Activated CD4-positive, alpha-beta memory T cell treated with anti-CD3 and anti-CD28 coated beads, Interleukin-2, amount 10 ng/mL, durations not matched to agents 7 days and 5 days (primary cell): ENCODE results near the gene COL20A1. TPM values are rescaled to one million over a fixed set of nuclear protein-coding genes. Genes with fewer than 3 reads are reported as not detected.
"Not testable (repeated sequence)": the region's sequence is repeated elsewhere in the genome, so short reads cannot be mapped to it uniquely, and the experiment has no call there.

ENCODE experiments used
- CTCF ChIA-PET: fragments of 350-600 bp; sonication (Branson Sonifier 250); formaldehyde crosslinking; loops from one replicate; lab custom pipeline; 2021; ENCODE audit warnings: antibody characterized with exemption, inconsistent platforms; lab: Charles Lee
- POLR2A ChIA-PET: fragments of 350-600 bp; sonication (Branson Sonifier 250); formaldehyde crosslinking; loops from one replicate; lab custom pipeline; 2021; ENCODE audit warnings: antibody characterized with exemption; lab: Charles Lee
- DNase-seq: peaks from one replicate; pipeline ENCODE4 v3.0.0-alpha.2; 2020
- H3K27ac Mint-ChIP-seq: one replicate; pipeline ENCODE4 v1.8.0; 2021; ENCODE audit warnings: mild to moderate bottlenecking, mixed read lengths
- H3K27me3 Mint-ChIP-seq: one replicate; pipeline ENCODE4 v1.8.0; 2021; ENCODE audit warnings: mixed read lengths
- H3K36me3 Mint-ChIP-seq: one replicate; pipeline ENCODE4 v1.8.0; 2021; ENCODE audit warnings: low read depth, mixed read lengths
- H3K4me1 Mint-ChIP-seq: one replicate; pipeline ENCODE4 v1.8.0; 2021; ENCODE audit warnings: mixed read lengths
- H3K4me3 Mint-ChIP-seq: one replicate; pipeline ENCODE4 v1.8.0; 2021; ENCODE audit warnings: mild to moderate bottlenecking, mixed read lengths
- H3K9me3 Mint-ChIP-seq: one replicate; pipeline ENCODE4 v1.8.0; 2021; ENCODE audit warnings: mixed read lengths
- total RNA-seq, 2 experiments: library from RNA; stranded (reverse); gene quantifications; one replicate each; pipeline ENCODE4 v1.2.3, GENCODE V29; 2021

Gene COL20A1
- total RNA-seq, 2 experiments from 2014 or later = not detected

GRCh38 chr20:63329331-63330083, 36.5 kb downstream of the COL20A1 start:
- no peak overlapping the region for H3K27ac Mint-ChIP-seq

GRCh38 chr20:63330084-63330760, 37.2 kb downstream of the COL20A1 start:
- ChIA-PET CTCF (no interaction called here), POLR2A (no interaction called here)
- Mint-ChIP-seq H3K36me3 (no peaks in the 10 kb centered on the region), H3K4me3 (no peak overlapping the region), H3K27ac (no peak overlapping the region), H3K4me1 (peaks cover 2% of the 10 kb centered on the region), H3K27me3 (no peaks in the 10 kb centered on the region), H3K9me3 (peaks cover 19% of the 10 kb centered on the region)
- DNase-seq = no peak

More at GRCh38 chr20:63329331-63330083, 36.5 kb downstream of the COL20A1 start:
- H3K9me3 Mint-ChIP-seq = peaks cover 16% of the 10 kb centered on the region
- ChIA-PET CTCF (no interaction called here), POLR2A (no interaction called here)
- no peak for DNase-seq
- H3K4me3 Mint-ChIP-seq = no peak overlapping the region
- peaks cover 2% of the 10 kb centered on the region for H3K4me1 Mint-ChIP-seq
- H3K36me3 Mint-ChIP-seq = no peaks in the 10 kb centered on the region
- no peaks in the 10 kb centered on the region for H3K27me3 Mint-ChIP-seq

- no peaks in the 10 kb centered on the region for H3K36me3 Mint-ChIP-seq
These were observed 38.0 kb downstream of the COL20A1 start for GRCh38 chr20:63330940-63331339.

GRCh38 chr20:63331741-63332400, 38.9 kb downstream of the COL20A1 start:
- DNase-seq = no peak
- Mint-ChIP-seq H3K27me3 (peaks cover 4% of the 10 kb centered on the region), H3K4me3 (no peak overlapping the region), H3K36me3 (no peaks in the 10 kb centered on the region), H3K4me1 (peaks cover 2% of the 10 kb centered on the region), H3K27ac (no peak overlapping the region), H3K9me3 (peaks cover 18% of the 10 kb centered on the region)
- POLR2A ChIA-PET = no interaction called here
- CTCF ChIA-PET = no interaction called here

More at GRCh38 chr20:63330940-63331339, 38.0 kb downstream of the COL20A1 start:
- POLR2A ChIA-PET = no interaction called here
- H3K4me1 Mint-ChIP-seq = peaks cover 2% of the 10 kb centered on the region
- H3K27ac Mint-ChIP-seq = no peak overlapping the region
- CTCF ChIA-PET = no interaction called here
- H3K27me3 Mint-ChIP-seq = peaks cover 4% of the 10 kb centered on the region
- no peak for DNase-seq
- no peak overlapping the region for H3K4me3 Mint-ChIP-seq
- H3K9me3 Mint-ChIP-seq = peaks cover 19% of the 10 kb centered on the region

GRCh38 chr20:63332488-63333240, 39.7 kb downstream of the COL20A1 start:
- ChIA-PET CTCF (no interaction called here), POLR2A (no interaction called here)
- peaks cover 16% of the 10 kb centered on the region for H3K9me3 Mint-ChIP-seq
- H3K4me3 Mint-ChIP-seq = no peak overlapping the region
- DNase-seq = no peak
- no peaks in the 10 kb centered on the region for H3K36me3 Mint-ChIP-seq
- peaks cover 4% of the 10 kb centered on the region for H3K27me3 Mint-ChIP-seq
- H3K4me1 Mint-ChIP-seq = no peaks in the 10 kb centered on the region
- H3K27ac Mint-ChIP-seq = no peak overlapping the region

GRCh38 chr20:63333241-63333836, 40.4 kb downstream of the COL20A1 start:
- POLR2A ChIA-PET = no interaction called here
- no peak for DNase-seq
- peaks cover 16% of the 10 kb centered on the region for H3K9me3 Mint-ChIP-seq
- no peaks in the 10 kb centered on the region for H3K36me3 Mint-ChIP-seq
- H3K4me3 Mint-ChIP-seq = no peak overlapping the region
- peaks cover 7% of the 10 kb centered on the region for H3K27me3 Mint-ChIP-seq
- H3K4me1 Mint-ChIP-seq = no peaks in the 10 kb centered on the region
- no peak overlapping the region for H3K27ac Mint-ChIP-seq
- CTCF ChIA-PET = no interaction called here

GRCh38 chr20:63334356-63334755, 41.4 kb downstream of the COL20A1 start:
- ChIA-PET CTCF (interaction anchor here (1.0 kb wide), 1 partner anchor 24 kb away, joined by 3 read pairs; no protein-coding TSS in a partner anchor), POLR2A (no interaction called here)
- peaks cover 7% of the 10 kb centered on the region for H3K27me3 Mint-ChIP-seq
- no peak overlapping the region for H3K27ac Mint-ChIP-seq
- H3K4me1 Mint-ChIP-seq = no peaks in the 10 kb centered on the region
- H3K9me3 Mint-ChIP-seq = peaks cover 21% of the 10 kb centered on the region
- no peaks in the 10 kb centered on the region for H3K36me3 Mint-ChIP-seq
- no peak overlapping the region for H3K4me3 Mint-ChIP-seq
- no peak for DNase-seq

- H3K4me1 Mint-ChIP-seq, DNase-seq, H3K27ac Mint-ChIP-seq, H3K27me3 Mint-ChIP-seq, H3K36me3 Mint-ChIP-seq, H3K4me3 Mint-ChIP-seq, POLR2A ChIA-PET: not testable (repeated sequence)
- CTCF ChIA-PET = interaction anchor here (1.0 kb wide), 1 partner anchor 25 kb away, joined by 3 read pairs; no protein-coding TSS in a partner anchor
- H3K9me3 Mint-ChIP-seq = peaks cover 27% of the 10 kb centered on the region
These were observed 42.1 kb downstream of the COL20A1 start for GRCh38 chr20:63335060-63335459.

- no peaks in the 10 kb centered on the region for H3K4me1 Mint-ChIP-seq
- H3K9me3 Mint-ChIP-seq = peaks cover 30% of the 10 kb centered on the region
- no peak overlapping the region for H3K4me3 Mint-ChIP-seq
- H3K27me3 Mint-ChIP-seq = peaks cover 7% of the 10 kb centered on the region
- CTCF ChIA-PET = no interaction called here
- DNase-seq = no peak
- POLR2A ChIA-PET = no interaction called here
- no peak overlapping the region for H3K27ac Mint-ChIP-seq
- no peaks in the 10 kb centered on the region for H3K36me3 Mint-ChIP-seq
These were observed 42.7 kb downstream of the COL20A1 start for GRCh38 chr20:63335711-63336110.

GRCh38 chr20:63336232-63336752, 43.3 kb downstream of the COL20A1 start:
- Mint-ChIP-seq H3K9me3 (peaks cover 30% of the 10 kb centered on the region), H3K4me1 (no peaks in the 10 kb centered on the region), H3K27ac (no peak overlapping the region), H3K36me3 (no peaks in the 10 kb centered on the region), H3K27me3 (peaks cover 7% of the 10 kb centered on the region), H3K4me3 (no peak overlapping the region)
- DNase-seq = no peak
- ChIA-PET CTCF (no interaction called here), POLR2A (no interaction called here)

- DNase-seq = no peak
- Mint-ChIP-seq H3K36me3 (no peaks in the 10 kb centered on the region), H3K27me3 (peaks cover 7% of the 10 kb centered on the region), H3K27ac (no peak overlapping the region), H3K4me1 (no peaks in the 10 kb centered on the region), H3K9me3 (peaks cover 21% of the 10 kb centered on the region), H3K4me3 (no peak overlapping the region)
- CTCF ChIA-PET = no interaction called here
- POLR2A ChIA-PET = no interaction called here
These were observed 44.9 kb downstream of the COL20A1 start for GRCh38 chr20:63337786-63338420.
